K562 (cell line): ENCODE measurements around the gene BUB3.

Experiments used
- ARID4B ChIP-seq: sonication (generic); formaldehyde crosslinking; IDR thresholded peaks from 2 replicates; pipeline ENCODE4 v1.8.0; 2022; ENCODE audit warnings: mild to moderate bottlenecking, missing genetic modification reagents
- BHLHE40 ChIP-seq: IDR thresholded peaks from 2 replicates; pipeline ENCODE4 v1.6.1; 2011; ENCODE audit warnings: low read length, improper control_type of control experiment
- NFYB ChIP-seq: IDR thresholded peaks from 2 replicates; pipeline ENCODE4 v1.6.1; 2011; ENCODE audit warnings: mild to moderate bottlenecking, moderate library complexity; ENCODE audit not compliant: insufficient read length; ENCODE audit errors: extremely low read depth
- USF2 ChIP-seq: sonication (generic); formaldehyde crosslinking; IDR thresholded peaks from 2 replicates; pipeline ENCODE4 v1.5.0; 2020; ENCODE audit warnings: missing genetic modification reagents

- TF ChIP-seq NFYB (no peak), BHLHE40 (no peak), USF2 (CRISPR knock-in tag) (no peak), ARID4B (no peak)
These were observed 35.1 kb upstream of the BUB3 start for GRCh38 chr10:123119081-123119480.
